ENCODE results near the gene TP53BP1. TPM values are rescaled to one million over a fixed set of nuclear protein-coding genes. Genes with fewer than 3 reads are reported as not detected.

The TP53BP1 gene
- total RNA-seq, 1 experiment from 2014 or later, result 32.4 TPM

DNA sequence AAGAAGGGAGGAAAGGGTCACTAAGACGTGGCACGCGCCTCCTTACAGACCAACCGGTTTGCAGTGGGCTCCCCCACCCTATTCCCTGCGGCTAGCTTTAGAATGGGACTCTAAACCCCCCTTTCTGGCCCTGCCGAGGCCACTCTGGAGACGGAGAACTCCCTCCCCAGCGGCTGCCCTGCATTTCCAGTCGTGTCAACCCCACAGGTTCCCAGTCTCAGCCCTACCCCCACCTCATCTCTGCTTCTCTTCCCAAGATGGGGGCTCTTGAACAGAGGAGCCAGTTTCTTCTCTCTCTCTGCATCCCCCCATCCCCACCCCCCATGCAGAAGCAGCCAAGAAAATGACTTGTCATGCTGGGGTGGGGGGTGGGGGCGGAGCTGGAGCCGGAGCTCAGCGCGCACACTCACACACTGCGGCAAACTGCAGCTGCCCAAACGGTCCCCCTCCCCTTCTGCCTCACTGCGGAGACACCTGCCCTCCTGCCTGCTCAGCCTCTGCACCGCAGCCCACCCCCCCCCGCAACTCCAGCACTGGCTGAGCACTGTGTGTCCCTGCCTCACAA lies 25.3 kb upstream of the TP53BP1 start:
- DNase-seq (ENCODE audit: low spot score), result peak; percentile 37

DNA sequence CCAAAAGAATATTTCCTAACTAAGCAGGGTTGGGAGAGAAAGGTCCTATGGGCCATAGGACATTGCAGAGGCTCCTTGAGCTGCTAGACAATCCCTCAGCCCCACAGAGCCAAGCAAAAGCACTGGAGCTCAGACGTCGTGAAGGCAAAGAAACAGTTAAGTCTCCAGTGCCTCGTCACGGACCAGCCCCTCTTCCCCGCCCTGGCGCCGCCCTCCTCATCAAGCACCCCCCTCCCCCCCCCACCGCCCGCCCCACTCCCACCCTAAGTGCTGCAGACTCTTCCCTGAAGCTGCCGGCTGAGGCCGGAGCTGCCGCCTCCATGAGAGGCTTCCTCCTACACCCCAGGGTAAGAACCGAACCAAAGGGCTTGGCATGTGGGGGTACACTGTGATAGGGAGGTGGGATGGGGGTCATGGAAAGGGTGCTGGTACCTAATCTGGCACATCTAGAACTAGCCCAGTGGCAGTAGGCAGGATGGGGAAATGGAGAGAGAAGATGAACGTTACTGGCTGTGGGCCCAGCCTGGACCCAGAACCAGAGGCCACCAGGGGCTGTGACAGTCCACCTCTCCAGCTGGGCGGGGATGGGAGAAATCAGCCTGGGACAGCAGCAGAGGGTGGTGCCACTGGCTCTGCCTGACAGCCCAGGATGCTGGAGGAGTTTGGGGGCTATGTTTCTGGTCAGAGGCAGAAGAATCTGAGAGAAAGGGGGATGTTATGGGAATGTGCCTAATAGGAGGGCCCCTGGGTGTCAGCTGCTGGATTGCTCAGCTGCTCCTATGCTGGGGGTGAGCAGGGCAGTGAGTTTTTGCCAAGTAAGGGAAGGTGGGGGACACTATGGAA lies 24.6 kb upstream of the TP53BP1 start, which contains the start of gene MAP1A:
MAP1A (plus strand) TSS at position 255 of the 843 bp plus-strand sequence. CDS start 3,866 bp downstream, outside the sequence.
- peak; percentile 60 for DNase-seq (ENCODE audit: low spot score)

DNA sequence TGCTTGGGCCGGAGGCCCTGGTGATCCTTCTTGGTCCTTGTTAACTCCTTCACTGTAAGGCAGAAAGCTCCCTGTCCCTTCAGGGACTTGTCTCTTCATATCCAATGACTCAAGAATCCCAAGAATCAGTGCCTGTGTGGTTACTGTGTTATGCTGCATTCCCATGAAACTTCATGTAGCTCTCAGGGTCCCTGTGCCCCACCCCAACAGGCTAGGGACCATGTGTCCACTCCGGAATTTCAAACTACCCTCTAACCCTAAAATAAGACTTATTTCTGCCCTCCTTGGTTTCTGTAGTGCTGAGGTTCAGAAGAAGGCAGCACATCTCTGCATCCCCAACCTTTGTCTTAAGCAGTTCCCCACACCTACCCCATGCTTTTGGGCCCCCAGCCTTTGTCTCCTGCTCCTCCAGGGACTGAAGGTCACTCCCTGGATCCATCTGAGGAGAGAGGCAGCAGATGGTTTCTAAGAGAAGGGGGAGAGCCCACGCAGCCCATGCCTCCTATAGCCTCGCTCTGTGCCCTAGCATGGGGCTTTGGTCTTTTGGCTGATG lies 23.9 kb upstream of the TP53BP1 start:
- DNase-seq (ENCODE audit: low spot score), result peak; percentile 40

DNA sequence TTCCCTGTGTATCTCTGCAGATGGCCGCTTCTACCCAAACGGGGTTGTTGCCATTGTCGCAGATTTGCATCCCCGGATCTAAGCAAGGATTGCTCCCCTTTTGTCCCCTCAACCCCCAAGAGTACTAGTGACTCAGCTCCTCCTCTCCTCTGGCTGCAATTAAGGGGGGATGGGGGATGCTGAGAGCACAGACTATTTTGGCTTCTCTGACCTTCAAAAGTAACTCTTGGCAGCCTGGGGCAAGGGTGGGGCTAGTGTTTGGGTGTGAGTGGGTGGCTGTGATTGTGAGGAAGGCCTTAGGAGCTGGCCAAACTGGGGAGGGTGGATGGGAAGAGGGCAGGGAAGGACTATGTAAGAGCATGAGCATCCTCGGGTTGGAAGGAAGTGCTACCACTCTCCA lies 23.2 kb upstream of the TP53BP1 start:
- no peak for DNase-seq (ENCODE audit: low spot score)

DNA sequence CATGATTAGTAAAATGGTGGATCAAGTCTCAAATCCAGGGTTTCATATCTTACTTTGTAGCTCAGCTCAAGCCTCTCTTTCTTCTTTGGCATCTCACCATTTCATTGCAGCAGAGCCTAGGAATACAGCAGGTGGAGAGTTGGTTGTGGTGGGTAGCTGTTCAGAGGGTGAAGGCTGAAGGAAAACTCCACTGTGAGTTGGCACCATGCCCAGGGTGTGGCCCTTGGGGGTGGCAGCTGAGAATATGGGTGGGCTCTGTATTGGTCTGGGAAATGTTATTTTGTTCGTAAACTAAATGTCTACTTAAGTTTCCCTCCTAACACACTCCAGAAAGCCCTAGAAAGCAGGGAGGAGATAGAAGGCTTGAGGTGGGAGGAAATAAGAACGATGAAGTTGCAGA lies 22.8 kb upstream of the TP53BP1 start:
- DNase-seq (ENCODE audit: low spot score), result no peak

DNA sequence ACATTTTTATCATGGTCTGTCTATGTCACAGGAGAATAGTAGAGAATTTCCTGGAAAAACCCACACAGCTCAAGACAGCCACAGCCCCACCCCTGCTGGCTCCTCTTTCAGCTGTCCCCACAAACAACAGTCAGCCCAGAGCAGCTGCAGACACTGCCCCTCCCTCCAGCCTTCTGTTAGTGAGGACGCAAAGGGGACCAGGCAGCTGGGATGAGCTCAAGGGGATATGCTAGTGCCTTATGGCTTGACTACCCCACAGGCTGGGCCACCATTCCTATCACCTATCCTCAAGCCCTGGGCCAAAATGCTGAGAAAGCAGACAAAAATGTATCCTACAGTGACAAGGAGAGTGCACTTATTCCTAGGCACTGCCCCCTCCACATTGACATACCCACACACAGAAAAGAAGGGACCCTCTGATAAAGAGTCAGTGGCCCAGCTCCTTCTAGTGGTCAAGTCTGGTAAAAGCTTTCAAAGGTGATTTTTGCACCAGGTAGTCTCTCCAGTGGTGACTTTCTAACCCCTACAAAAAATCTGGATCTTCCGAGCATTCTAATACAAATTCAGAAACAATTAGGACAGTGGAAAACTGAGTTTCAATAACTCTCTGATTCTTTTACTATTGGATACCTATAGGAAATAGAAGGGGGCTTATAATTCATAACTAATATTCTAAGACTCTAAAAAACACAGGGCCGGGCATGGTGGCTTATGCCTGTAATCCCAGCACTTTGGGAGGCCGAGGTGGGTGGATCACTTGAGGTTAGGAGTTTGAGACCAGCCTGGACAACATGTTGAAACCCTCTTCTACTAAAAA lies 21.5 kb upstream of the TP53BP1 start:
- no peak for DNase-seq (ENCODE audit: low spot score)

DNA sequence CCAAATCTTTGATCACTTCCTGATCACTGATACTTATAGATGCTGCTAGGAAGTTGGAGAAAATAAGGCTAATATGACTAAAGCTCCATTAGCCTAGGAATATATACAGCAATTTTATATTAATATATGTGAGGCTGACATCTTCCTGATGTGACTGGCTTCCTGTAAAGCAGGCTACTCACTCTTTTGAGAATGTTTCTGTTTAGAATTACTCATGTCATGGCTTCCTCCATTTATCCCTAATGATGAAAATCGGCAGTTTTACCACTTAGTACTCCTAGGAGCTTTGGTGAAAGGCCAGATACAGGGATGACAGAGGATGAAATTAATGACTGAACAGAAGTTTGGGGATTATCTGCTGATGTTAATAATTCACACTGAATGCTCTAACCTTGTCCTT lies 20.6 kb upstream of the TP53BP1 start:
- DNase-seq (ENCODE audit: low spot score), result no peak

DNA sequence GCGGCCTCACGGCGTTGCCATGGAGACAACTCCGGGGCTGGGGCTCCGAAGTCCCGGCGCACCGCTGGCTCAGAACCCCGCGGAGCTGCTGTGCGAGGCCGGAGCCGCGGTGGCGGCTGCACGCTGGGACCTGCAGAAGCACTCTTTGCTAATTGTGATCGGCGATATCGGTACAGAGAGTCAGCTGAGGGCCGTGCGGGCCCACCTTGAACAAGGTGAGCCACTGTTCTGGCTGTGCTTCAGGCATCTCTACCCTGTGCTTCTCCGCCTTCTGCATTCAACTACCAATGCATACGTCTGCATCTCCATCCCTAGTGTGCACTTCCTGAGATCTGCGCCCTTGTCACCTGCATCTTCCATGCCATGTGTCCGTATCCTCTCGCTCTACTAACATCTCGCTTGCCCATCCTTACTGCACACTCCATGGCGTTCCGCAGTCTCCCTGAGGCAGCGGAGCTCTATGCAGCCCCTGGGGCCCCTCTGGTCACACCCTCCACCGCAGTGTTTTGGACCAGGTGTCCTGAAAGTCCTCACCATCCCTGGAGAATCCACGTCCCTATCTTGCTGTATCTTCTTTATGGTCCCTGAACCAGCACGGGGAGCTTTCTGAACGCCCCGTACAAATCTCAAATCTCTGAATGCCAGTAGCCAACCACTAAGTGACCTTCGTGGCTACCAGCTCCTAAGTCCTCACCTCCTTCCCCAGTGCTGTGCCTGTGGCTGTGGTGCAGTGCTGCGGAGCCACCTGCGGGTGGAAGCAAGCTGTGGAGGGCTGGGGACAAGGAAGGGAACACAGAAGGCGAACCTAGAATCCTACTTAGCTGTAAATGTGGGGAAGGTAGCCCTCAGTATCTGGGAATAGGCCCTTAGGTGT lies 18.3 kb upstream of the TP53BP1 start:
- peak; percentile 54 for DNase-seq (ENCODE audit: low spot score)

DNA sequence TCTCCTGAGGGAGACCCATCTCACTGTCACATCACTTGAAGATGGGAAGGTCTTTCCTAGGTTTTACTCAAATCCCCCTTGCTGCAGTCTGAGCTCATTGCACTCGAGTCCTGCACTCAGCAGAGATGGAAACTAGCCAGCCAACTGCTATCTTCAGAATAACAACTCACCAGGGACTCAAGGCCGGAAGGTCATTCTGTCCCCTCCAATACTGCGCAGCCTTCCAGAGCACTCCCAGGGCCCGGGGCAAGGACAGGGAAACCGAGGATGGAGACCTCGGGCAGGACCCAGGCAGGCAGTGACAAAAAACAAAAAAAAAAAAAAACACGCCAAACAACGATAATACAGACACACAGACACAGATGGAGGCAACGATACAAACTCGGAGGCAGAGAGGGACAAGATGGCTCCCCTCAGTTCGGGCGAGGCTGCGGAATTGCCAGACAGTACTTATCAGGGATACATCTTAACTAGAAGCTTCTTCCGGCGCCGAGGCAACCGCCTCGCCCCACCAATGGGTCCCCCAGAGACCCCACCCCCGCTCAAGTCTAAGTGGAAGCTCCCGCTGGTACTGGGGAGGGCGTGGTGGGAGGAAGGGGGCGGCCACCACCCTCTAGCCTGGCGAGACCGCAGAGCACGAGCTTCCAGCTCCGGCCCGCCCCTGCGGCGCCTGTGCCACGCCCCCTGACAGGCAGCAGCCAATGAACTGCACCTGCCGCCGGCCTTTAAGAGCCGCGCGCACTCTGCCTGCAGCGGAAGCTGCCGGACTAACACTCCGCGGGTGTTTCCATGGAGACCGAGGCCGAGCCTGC lies 17.4 kb upstream of the TP53BP1 start:
- DNase-seq (ENCODE audit: low spot score), result peak; percentile 98

DNA sequence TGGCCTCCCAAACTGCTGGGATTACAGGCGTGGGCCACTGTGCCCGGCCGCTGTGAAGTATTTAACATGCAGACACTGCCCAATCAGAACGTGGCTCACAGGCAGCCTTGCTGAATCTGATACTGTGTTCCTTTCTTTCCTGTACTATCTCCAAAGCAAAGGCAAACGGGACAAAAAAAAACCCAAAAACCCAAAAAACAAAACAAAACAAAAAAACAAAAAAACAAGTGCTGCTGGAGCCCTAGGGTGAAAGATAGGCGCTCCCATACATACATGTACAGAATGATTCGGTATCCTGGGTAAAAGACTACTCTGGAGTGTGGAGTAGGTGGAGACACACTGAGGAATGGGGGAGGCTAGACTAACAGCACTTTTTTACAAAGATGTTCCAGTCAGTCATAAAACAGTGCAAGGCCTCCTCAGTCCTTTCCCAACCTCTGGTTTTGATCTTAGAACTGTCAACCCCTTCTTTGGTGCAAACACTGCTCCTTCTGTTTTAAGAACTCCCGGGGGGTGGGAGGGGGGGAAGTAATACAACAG lies 16.8 kb upstream of the TP53BP1 start:
- DNase-seq (ENCODE audit: low spot score), result no peak

DNA sequence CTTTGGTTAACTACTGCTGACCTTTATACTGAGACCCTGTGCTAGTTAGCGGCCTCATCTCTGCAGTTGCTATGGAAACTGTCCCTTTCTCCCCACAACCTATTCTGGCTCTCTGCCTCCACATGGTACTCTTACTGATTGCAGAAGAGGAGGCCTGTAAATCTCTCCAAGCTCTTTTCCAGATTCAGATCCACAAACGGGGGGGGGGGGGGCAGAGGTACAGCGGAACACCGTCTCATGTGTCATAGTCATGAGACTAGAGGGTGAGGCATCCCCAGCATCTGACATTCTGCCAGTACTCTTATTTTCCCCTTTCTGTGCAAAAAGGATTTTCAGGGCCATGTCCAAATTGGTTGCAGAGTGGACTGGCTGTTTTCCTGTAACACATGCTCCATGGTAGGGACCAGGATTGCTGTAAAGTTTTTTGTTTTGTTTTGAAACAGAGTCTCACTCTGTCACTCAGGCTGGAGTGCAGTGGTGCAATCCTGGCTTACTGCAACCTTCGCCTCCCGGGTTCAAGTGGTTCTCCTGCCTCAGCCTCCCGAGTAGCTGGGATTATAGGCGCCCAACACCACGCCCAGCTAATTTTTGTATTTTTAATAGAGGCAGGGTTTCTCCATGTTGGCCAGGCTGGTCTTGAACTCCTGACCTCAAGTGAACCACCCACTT lies 16.2 kb upstream of the TP53BP1 start:
- peak; percentile 3 for DNase-seq (ENCODE audit: low spot score)

DNA sequence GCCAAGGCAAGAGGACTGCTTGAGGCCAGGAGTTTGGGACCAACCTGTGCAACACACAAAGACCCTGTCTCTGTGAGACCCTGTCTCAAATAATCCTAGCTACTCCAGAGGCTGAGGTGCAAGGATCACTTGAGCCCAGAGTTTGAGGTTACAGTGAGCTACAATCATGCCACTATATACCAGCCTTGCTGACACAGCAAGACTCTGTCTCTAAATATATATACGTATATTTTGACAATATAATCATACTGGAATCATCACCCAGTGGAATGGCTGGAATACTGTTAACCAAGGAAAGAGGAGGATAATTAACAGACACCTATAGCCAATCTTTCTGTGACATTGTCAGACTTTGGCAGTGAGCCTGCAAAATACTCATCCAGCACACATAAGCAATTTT lies 15.5 kb upstream of the TP53BP1 start:
- DNase-seq (ENCODE audit: low spot score), result no peak

DNA sequence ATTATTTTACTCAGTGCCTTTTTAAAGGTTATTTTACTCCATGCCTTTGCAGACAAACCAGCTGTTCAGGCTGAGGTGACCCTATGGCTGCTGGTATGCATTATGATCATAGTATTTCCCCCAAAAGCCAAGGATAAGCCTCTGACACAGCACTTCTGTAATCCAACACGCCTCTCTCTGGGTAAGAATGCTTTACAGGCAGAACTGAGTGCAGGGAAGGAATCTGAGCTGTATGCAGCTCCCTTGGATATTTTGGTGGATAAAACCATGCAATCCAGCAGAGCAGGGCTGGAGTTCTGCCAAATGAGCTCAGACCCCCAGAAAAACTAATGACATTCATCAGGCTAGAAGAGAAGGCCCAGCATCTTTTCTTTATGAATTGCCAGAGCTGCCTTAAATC lies 12.8 kb upstream of the TP53BP1 start:
- no peak for DNase-seq (ENCODE audit: low spot score)

DNA sequence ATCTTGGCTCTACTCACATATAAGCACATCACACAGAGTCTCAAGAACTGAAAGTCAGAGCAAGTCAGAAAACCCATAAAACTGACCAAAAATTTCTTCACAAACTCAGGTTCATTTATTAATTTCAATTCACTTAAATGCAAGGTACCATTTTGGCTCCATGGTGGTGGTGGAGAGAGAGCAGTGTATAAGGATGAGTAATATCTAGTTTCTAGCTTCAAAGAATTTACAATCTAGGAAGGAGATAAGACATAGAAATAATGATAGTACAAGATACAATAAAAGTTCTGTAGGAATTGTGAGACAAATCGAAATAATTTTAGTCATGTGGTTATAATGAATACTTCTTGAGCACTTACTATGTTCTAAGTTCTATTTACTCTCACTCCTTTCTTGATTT lies 6.7 kb upstream of the TP53BP1 start:
- DNase-seq (ENCODE audit: low spot score), result no peak

DNA sequence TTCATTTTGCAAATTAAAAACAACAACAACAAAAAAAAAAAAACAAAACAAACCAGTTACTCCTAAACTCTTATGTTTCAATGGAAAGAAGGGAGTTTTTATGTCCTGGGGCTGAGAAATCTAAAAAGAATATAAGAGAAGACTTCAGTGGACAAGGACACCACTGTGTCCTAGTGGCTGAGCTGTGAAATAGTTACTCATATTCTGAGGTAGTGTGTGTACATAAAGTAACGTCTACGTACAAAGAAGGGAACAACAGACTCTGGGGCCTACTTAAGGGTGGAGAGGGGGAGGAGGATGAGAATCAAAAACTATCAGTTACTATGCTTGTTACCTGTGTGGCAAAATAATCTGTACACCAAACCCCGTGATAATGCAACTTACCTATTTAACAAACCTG lies 6.0 kb upstream of the TP53BP1 start:
- DNase-seq (ENCODE audit: low spot score), result no peak

DNA sequence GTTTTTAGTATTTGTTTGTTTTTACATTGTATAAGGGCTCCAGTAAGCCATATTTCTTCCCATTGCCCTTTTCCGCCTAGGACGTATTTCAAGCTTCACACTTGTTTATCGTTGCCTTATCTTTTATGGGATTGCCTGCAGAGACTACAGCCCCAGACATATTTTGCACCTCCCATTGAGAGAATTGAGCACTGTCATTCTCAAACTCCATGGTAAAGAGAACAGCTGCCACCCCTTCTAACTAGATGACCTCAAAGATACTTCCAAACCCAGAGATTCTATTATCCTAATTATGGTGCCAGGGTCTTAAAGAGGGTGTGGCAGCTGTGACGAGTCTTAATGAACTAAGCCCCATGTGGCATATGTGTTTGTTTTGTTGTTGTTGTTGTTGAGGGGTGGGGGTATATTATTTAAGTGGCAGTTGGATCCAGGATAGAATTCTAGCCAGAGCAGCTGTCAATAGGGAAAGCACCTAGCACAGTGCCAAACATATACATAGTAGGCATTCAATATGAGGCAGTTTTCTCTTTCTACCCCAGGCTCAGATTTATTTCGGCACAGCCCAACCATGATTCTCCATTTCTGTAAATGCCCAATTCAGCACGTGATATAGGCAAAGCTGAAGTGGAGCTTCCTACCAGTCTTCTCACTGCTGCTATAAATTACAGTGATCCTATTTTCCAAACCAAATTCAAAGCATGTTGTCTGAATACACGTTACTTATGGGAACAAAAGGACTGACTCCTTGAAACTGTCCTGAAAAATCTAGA lies 932 bp upstream of the TP53BP1 start:
- no peak for DNase-seq (ENCODE audit: low spot score)

DNA sequence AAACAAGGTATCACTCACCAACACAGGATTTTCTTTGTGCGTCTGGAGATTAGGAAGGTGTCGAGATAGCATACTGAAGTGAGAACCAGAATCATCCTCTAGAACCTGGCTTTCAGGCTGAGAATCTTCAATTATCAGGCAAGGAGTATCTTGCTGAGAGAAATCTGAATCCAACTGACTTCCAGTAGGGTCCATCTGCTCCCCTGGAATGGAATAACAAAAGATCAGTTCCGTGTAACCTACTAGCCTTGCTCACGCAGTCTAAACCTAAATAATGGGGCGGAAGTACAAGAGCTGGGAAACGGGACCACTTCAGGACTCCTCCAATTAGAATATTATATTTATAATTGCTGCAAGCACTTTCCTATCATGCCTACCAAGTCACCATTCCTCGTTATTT lies 690 bp downstream of the TP53BP1 start:
- no peak for DNase-seq (ENCODE audit: low spot score)

DNA sequence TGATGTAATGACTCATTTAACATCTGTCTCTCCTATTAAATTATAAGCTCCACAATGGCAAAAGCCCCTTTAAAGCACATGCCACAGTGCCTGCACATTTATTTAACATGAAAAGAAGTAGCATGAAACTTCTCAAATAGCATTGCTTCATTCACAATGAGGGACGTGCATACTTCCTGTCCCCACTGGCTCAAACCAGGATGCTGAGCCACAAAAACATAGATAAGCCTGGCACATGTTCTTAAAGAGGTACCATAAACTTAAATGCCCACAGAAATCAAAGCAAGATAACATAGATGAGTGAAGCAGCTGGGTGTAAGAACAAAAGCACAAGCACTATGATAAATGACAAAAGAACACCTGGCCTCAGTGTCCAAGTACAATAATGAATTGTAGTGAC lies 3.8 kb downstream of the TP53BP1 start:
- DNase-seq (ENCODE audit: low spot score), result no peak

DNA sequence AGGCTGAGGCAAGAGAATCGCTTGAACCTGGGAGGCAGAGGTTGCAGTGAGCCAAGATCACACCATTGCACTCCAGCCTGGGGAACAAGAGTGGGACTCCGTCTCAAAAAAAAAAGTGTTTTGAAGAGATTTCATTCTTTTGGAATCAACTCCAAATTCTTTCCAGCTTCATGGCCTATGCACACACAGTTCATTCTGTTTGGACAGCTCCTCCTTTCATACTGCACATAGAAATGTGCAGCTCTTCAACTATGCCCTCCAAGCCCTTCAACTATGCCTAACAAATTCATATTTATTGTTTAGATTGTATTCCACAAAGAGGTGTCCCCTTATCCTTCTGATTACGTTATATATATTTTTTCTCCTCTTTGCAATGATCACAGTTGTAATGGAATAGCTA lies 4.2 kb downstream of the TP53BP1 start:
- no peak for DNase-seq (ENCODE audit: low spot score)

Measured in H4 (cell line).